Pancreas (tissue), 10 donors: ENCODE results near the gene WHRN. TPM values are rescaled to one million over a fixed set of nuclear protein-coding genes. Genes with fewer than 3 reads are reported as not detected.

Source experiments
- ATAC-seq, 4 donors: fragments of 200-7000 bp; cut with Tn5 transposase; one replicate each; pipeline versions ENCODE4 v1.8.0 to v1.9.1; 2020; ENCODE audit warnings: mild to moderate bottlenecking in 4 of 4, moderate library complexity in 4 of 4
- DNase-seq, 6 donors: peaks; one replicate each; pipeline ENCODE4 v3.0.0-alpha.2; 2020
- FAIRE-seq: peaks from 2 replicates; lab custom pipeline; 2012; peaks lifted over from hg19 to GRCh38; lab: Jason Lieb, UNC
- H3K27ac ChIP-seq, 4 donors: fragments of 200-600 bp; sonication (generic); 1 replicate in 3 of 4; 2 replicates in 1 of 4; pipeline versions ENCODE4 v1.5.0 to v1.8.0; 2020
- H3K27me3 ChIP-seq, 4 donors: fragments of 200-600 bp; one replicate each; pipeline ENCODE4 v1.8.0; 2021
- H3K36me3 ChIP-seq, 3 donors: fragments of 200-600 bp; sonication (generic) in 1 of 3; one replicate each; pipeline versions ENCODE4 v1.5.0 to v1.8.0; 2020 to 2021
- H3K4me1 ChIP-seq, 3 donors: fragments of 200-600 bp; one replicate each; pipeline ENCODE4 v1.8.0; 2021
- H3K4me3 ChIP-seq, 4 donors: fragments of 200-600 bp; sonication (generic) in 2 of 4; one replicate each; pipeline versions ENCODE4 v1.5.0 to v1.8.0; 2020 to 2021
- H3K9me3 ChIP-seq, 4 donors: fragments of 200-600 bp; one replicate each; pipeline ENCODE4 v1.8.0; 2021
- WGBS, 2 donors: extraction: QIAGEN DNeasy Blood & Tissue Kit; methylation state at CpG; one replicate each; pipeline ENCODE4 v1.1.7; 2013; 5-methylcytosine and 5-hydroxymethylcytosine counted together
- intact Hi-C, 3 donors: fragments of 100-400 bp; cut with DNase I; formaldehyde crosslinking; loops; one replicate each; pipeline versions ENCODE4 v1.11.1 to v1.14.2; 2022
- polyA plus RNA-seq, 2 donors: library from polyadenylated mRNA; stranded (reverse); fragments of 200-250 nt; gene quantifications; one replicate each; pipeline ENCODE4 v1.2.3, GENCODE V29; 2013
- total RNA-seq, 6 donors: library from RNA; stranded (reverse); fragmentation: NEBNext Ultra II Directional in 4 of 6; extraction: Animal tissue kit (Norgen Biotek cat#: 25700) in 4 of 6; gene quantifications; one replicate each; pipeline versions ENCODE4 v1.2.1 to v1.2.4, GENCODE V29; 2021 to 2023
- TF ChIP-seq, protein P1 (sequence below), 4 donors: fragments of 200-600 bp; sonication (generic) in 3 of 4; IDR thresholded peaks; one replicate each; pipeline versions ENCODE4 v1.5.0 to v1.8.0; 2021; ENCODE audit warnings: antibody characterized with exemption in 4 of 4
- donor health status: healthy with polysubstance abuse.
- donor health status: DM: no; HTN: no; CAD: no; lungs with moderate emphysema.
- donor health status: DM: no; HTN: no; CAD: no.
- donor health status: control.
- donor health status: control.
- donor health status: Bipolar disorder and iron deficiency.
- donor health status: DM: yes; HTN: yes; CAD: no.
- donor health status: DM: no; HTN: no; CAD: no.
- donor health status: DM: no; HTN: no; CAD: no.
- donor health status: DM: yes; HTN: yes; CAD: no.

The WHRN gene
- total and polyA plus RNA-seq, 8 donors: 6.7 to 32.2 (median 8.6) TPM

- TF ChIP-seq, protein P1, sequence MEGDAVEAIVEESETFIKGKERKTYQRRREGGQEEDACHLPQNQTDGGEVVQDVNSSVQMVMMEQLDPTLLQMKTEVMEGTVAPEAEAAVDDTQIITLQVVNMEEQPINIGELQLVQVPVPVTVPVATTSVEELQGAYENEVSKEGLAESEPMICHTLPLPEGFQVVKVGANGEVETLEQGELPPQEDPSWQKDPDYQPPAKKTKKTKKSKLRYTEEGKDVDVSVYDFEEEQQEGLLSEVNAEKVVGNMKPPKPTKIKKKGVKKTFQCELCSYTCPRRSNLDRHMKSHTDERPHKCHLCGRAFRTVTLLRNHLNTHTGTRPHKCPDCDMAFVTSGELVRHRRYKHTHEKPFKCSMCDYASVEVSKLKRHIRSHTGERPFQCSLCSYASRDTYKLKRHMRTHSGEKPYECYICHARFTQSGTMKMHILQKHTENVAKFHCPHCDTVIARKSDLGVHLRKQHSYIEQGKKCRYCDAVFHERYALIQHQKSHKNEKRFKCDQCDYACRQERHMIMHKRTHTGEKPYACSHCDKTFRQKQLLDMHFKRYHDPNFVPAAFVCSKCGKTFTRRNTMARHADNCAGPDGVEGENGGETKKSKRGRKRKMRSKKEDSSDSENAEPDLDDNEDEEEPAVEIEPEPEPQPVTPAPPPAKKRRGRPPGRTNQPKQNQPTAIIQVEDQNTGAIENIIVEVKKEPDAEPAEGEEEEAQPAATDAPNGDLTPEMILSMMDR (IDR thresholded peaks at IDR 0.05): no peak
- DNase-seq (no peak), ATAC-seq (no peak), FAIRE-seq (no peak)
- no peak overlapping the region for H3K4me3 ChIP-seq
- H3K4me1 ChIP-seq: no peaks in the 10 kb centered on the region
- no peaks in the 10 kb centered on the region for H3K27me3 ChIP-seq
- intact Hi-C loops: no loop called here
- no peaks in the 10 kb centered on the region for H3K9me3 ChIP-seq
- H3K36me3 ChIP-seq: no peaks in the 10 kb centered on the region
- no peak overlapping the region for H3K27ac ChIP-seq
- 61 to 63% methylated on average over 9 of the region's 9 CpGs for WGBS, 2 donors
Measured at GRCh38 chr9:114549697-114550330, 44.5 kb upstream of the WHRN start.

DNA sequence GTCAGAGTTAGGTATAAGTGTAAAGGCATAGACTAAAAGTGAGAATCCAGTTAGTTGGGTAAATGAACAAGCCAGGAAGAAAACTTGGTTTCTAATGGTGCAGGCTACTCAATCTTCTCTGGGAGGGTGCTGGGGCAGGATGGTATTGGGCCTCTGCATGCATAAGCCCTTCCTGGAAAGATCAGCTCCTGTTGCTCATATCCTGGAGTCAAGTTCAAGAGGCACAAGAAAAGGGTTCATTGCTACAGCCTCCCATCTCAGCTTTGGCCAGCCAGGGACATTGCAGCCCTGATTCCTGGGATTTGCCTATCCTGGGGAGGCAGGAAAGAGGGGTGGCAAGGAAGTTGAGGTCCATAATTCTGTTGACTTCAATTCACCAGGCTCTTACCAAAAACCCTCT lies 41.6 kb upstream of the WHRN start:
- no peaks in the 10 kb centered on the region for H3K27me3 ChIP-seq
- DNase-seq (no peak), ATAC-seq (no peak), FAIRE-seq (no peak)
- no peaks in the 10 kb centered on the region for H3K36me3 ChIP-seq
- H3K9me3 ChIP-seq: no peaks in the 10 kb centered on the region
- H3K4me3 ChIP-seq: no peak overlapping the region
- no peak overlapping the region for H3K27ac ChIP-seq
- TF ChIP-seq, protein P1 (IDR thresholded peaks at IDR 0.05): no peak
- intact Hi-C loops: no loop called here
- no peaks in the 10 kb centered on the region for H3K4me1 ChIP-seq

- ATAC-seq: no peak
- H3K4me1 ChIP-seq: no peaks in the 10 kb centered on the region
- 30 to 32% methylated on average over 5 of the region's 5 CpGs for WGBS, 2 donors
- H3K27me3 ChIP-seq: no peaks in the 10 kb centered on the region
- H3K27ac ChIP-seq: no peak overlapping the region
- no peak for FAIRE-seq
- H3K9me3 ChIP-seq: no peaks in the 10 kb centered on the region
- DNase-seq: no peak
- TF ChIP-seq, protein P1 (IDR thresholded peaks at IDR 0.05): no peak
- H3K4me3 ChIP-seq: no peak overlapping the region
- intact Hi-C loops: no loop called here
- no peaks in the 10 kb centered on the region for H3K36me3 ChIP-seq
Measured at GRCh38 chr9:114545055-114545454, 39.8 kb upstream of the WHRN start.

DNA sequence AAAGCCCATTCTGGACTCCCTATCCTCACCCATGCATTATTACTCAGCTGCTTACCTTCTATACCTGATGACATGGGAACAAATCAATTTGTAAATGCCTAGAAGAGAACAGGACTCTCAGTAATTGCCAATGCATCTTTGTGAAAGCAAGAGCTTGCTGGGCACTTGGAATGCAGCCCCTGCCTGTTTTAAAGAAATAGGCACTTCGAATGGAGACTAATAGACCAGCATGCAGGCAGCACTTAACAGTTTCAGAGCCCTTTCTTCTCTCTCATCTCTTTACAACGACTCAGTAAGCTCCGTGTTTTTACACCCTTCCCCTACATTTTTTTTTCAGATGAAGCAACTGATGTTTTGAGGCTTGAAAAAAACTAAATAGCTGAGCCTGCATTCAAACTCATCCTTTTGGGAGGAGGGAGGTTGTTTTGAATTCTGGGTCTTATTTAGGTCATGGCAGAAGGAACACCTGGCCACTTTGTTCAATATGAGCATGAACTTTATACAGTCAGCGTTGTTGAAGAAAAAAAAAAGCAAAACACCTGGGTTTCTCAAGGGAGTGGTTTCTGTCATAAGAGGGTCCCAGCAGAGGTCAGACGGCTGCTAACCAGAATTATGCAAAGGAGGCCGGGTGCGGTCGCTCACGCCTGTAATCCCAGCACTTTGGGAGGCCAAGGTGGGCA lies 34.6 kb upstream of the WHRN start:
- no peaks in the 10 kb centered on the region for H3K9me3 ChIP-seq
- WGBS, 2 donors: 71 to 72% methylated on average over 9 of the region's 9 CpGs
- FAIRE-seq (no peak), DNase-seq (no peak), ATAC-seq (no peak)
- H3K4me3 ChIP-seq: no peak overlapping the region
- no peak overlapping the region for H3K27ac ChIP-seq
- intact Hi-C loops: no loop called here
- no peaks in the 10 kb centered on the region for H3K4me1 ChIP-seq
- no peaks in the 10 kb centered on the region for H3K36me3 ChIP-seq
- TF ChIP-seq, protein P1 (IDR thresholded peaks at IDR 0.05): no peak
- no peaks in the 10 kb centered on the region for H3K27me3 ChIP-seq

DNA sequence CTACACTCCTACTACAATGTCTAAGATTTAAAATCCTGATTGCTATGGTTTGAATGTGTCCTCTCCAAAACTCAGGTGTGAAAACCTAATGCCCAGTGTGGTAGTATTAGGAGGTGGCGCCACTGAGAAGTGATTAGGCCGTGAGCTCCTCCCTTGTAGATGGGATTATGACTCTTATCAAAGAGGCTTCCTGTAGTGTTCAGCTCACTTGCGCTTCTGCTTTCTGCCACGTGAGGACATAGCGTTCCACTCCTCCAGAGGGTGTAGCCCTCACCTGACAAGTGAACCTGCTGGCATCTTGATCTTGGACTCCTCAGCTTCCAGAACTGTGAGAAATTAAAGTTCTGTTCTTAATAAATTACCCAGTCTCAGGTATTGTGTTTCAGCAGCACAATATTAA lies 33.0 kb upstream of the WHRN start:
- Histone ChIP-seq H3K36me3 (no peaks in the 10 kb centered on the region), H3K4me3 (no peak overlapping the region), H3K27me3 (no peaks in the 10 kb centered on the region), H3K4me1 (no peaks in the 10 kb centered on the region), H3K27ac (no peak overlapping the region), H3K9me3 (no peaks in the 10 kb centered on the region)
- 35 to 43% methylated on average over 5 of the region's 5 CpGs for WGBS, 2 donors
- TF ChIP-seq, protein P1 (IDR thresholded peaks at IDR 0.05): no peak
- ATAC-seq: peak in 1 of 4 donors; percentile 43
- intact Hi-C loops: no loop called here
- no peak for FAIRE-seq
- DNase-seq: no peak
